GM23338 (cell line): ENCODE data around the gene PSMD14. TPM values are rescaled to one million over a fixed set of nuclear protein-coding genes. Genes with fewer than 3 reads are reported as not detected.

Experiments used
- ATAC-seq: fragments of 200-7000 bp; cut with Tn5 transposase; 3 replicates; pipeline ENCODE4 v1.9.1; 2020
- DNase-seq: peaks from one replicate; pipeline ENCODE4 v3.0.0-alpha.2; 2015; ENCODE audit warnings: low spot score
- H2AFZ ChIP-seq: fragments of 200-600 bp; sonication (generic); 2 replicates; pipeline ENCODE4 v1.8.0; 2016; ENCODE audit warnings: antibody characterized with exemption, mild to moderate bottlenecking, moderate library complexity
- H3F3A ChIP-seq: fragments of 200-600 bp; sonication (generic); replicated peaks from 2 replicates; pipeline ENCODE4 v1.8.0; 2017; ENCODE audit warnings: antibody characterized with exemption, mixed run types, low read depth
- H3K27ac ChIP-seq: fragments of 200-600 bp; sonication (generic); 2 replicates; pipeline ENCODE4 v1.6.1; 2016; ENCODE audit warnings: low read depth
- H3K27me3 ChIP-seq: fragments of 200-600 bp; sonication (generic); 2 replicates; pipeline ENCODE4 v1.8.0; 2016; ENCODE audit warnings: mild to moderate bottlenecking, mixed run types, moderate library complexity; ENCODE audit not compliant: insufficient read depth
- H3K36me3 ChIP-seq: fragments of 200-600 bp; sonication (generic); 2 replicates; pipeline ENCODE4 v1.8.0; 2016; ENCODE audit warnings: mild to moderate bottlenecking; ENCODE audit not compliant: insufficient read depth
- H3K4me1 ChIP-seq: fragments of 200-600 bp; sonication (generic); 2 replicates; pipeline ENCODE4 v1.8.0; 2016; ENCODE audit warnings: mild to moderate bottlenecking, moderate library complexity; ENCODE audit not compliant: insufficient read depth
- H3K4me2 ChIP-seq: fragments of 200-600 bp; sonication (generic); 2 replicates; pipeline ENCODE4 v1.7.1; 2017; ENCODE audit warnings: mixed run types
- H3K4me3 ChIP-seq: fragments of 200-600 bp; sonication (generic); 2 replicates; pipeline ENCODE4 v1.6.1; 2016; ENCODE audit warnings: mixed run types
- H3K79me2 ChIP-seq: fragments of 200-600 bp; sonication (generic); replicated peaks from 2 replicates; pipeline ENCODE4 v1.8.0; 2017; ENCODE audit warnings: mild to moderate bottlenecking; ENCODE audit not compliant: insufficient read depth
- H3K9me2 ChIP-seq: fragments of 200-600 bp; sonication (generic); 2 replicates; pipeline ENCODE4 v1.8.0; 2017; ENCODE audit not compliant: insufficient read depth
- H4K20me1 ChIP-seq: fragments of 200-600 bp; sonication (generic); replicated peaks from 2 replicates; pipeline ENCODE4 v1.8.0; 2017; ENCODE audit warnings: mild to moderate bottlenecking; ENCODE audit not compliant: insufficient read depth
- H3K27ac Mint-ChIP-seq: 2 replicates; pipeline ENCODE4 v1.8.0; 2020; ENCODE audit warnings: inconsistent platforms, mild to moderate bottlenecking, moderate library complexity, mixed read lengths
- H3K27me3 Mint-ChIP-seq: 3 replicates; pipeline ENCODE4 v1.8.0; 2022; ENCODE audit warnings: low read depth, mild to moderate bottlenecking, moderate library complexity, mixed read lengths, inconsistent platforms; ENCODE audit not compliant: insufficient read depth, poor library complexity
- H3K36me3 Mint-ChIP-seq: 3 replicates; pipeline ENCODE4 v1.8.0; 2021; ENCODE audit warnings: low read depth, mild to moderate bottlenecking, inconsistent platforms, moderate library complexity, mixed read lengths
- H3K4me1 Mint-ChIP-seq: 3 replicates; pipeline ENCODE4 v1.8.0; 2020; ENCODE audit warnings: mild to moderate bottlenecking, inconsistent platforms, mixed read lengths
- H3K4me3 Mint-ChIP-seq: 3 replicates; pipeline ENCODE4 v1.8.0; 2021; ENCODE audit warnings: moderate library complexity, mild to moderate bottlenecking, inconsistent platforms, mixed read lengths
- H3K9me3 Mint-ChIP-seq: 3 replicates; pipeline ENCODE4 v1.8.0; 2020; ENCODE audit warnings: moderate library complexity, mild to moderate bottlenecking, inconsistent platforms, mixed read lengths
- CTCF ChIP-seq, 2 experiments: fragments of 200-600 bp in 1 of 2; sonication (generic) in 1 of 2; conservative IDR thresholded peaks; 2 replicates each; pipeline versions ENCODE4 v1.5.1 to v1.6.1; 2016 to 2017; ENCODE audit warnings: antibody characterized with exemption in 2 of 2, low read depth in 2 of 2, mild to moderate bottlenecking in 2 of 2, moderate library complexity in 1 of 2
- EZH2 ChIP-seq: fragments of 200-600 bp; sonication (generic); IDR thresholded peaks from one replicate; pipeline ENCODE4 v1.8.0; 2017; ENCODE audit warnings: antibody characterized with exemption, mild to moderate bottlenecking, low read depth; ENCODE audit not compliant: unreplicated experiment
- EZH2phosphoT487 ChIP-seq: fragments of 200-600 bp; sonication (generic); IDR thresholded peaks from one replicate; pipeline ENCODE4 v1.8.1; 2018; ENCODE audit warnings: antibody characterized with exemption; ENCODE audit not compliant: unreplicated experiment
- NANOG ChIP-seq: IDR thresholded peaks from 2 replicates; pipeline ENCODE4 v1.6.1; 2016; ENCODE audit warnings: antibody characterized with exemption, borderline replicate concordance
- REST ChIP-seq: IDR thresholded peaks from one replicate; pipeline ENCODE4 v1.6.1; 2018; ENCODE audit warnings: antibody characterized with exemption; ENCODE audit not compliant: unreplicated experiment
- ZNF114 ChIP-seq: fragments of 250-450 bp; sonication (Bioruptor Pico); IDR thresholded peaks from 2 replicates; pipeline ENCODE4 v1.5.0; 2020; ENCODE audit warnings: mild to moderate bottlenecking, moderate library complexity
- ZNF331 ChIP-seq: fragments of 250-450 bp; sonication (Bioruptor Pico); IDR thresholded peaks from 2 replicates; pipeline ENCODE4 v1.5.0; 2020; ENCODE audit warnings: low read depth, mild to moderate bottlenecking, moderate library complexity
- ZNF462 ChIP-seq: fragments of 250-450 bp; sonication (Bioruptor Pico); IDR thresholded peaks from 2 replicates; pipeline ENCODE4 v1.5.0; 2020; ENCODE audit warnings: mild to moderate bottlenecking, moderate library complexity
- polyA plus RNA-seq: library from polyadenylated mRNA; unstranded; fragments of >200 nt; fragmentation: Nextera tagmentation; extraction: Ambion mirVana; gene quantifications from 2 replicates; pipeline ENCODE4 v1.2.1, GENCODE V29; 2016
- total RNA-seq: library from RNA; depleted of rRNA; stranded (reverse); fragments of >200 nt; shearing (Covaris generic); gene quantifications from 2 replicates; pipeline ENCODE4 v1.2.3, GENCODE V29; 2014

The PSMD14 gene
- total and polyA plus RNA-seq, 2 experiments from 2014 or later = 92.2 to 123 TPM

DNA sequence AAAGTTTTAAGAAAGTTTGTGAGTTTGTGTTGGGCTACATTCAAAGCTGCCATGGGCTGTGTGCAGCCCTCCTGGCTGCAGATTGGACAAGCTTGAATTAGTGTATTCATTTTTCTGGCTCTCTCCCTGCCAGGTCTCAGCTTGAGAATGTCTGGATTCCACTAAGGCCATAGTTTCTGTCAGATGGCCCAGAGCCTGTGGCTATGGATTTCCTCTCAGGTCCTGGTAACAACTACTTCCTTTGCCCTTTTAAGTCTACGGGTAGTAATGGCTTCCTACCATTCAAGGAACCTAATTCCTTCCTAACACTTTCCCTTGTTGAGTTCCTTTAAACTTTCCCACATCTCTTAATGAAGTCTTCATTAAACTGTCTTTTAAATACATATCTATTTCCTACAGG is 24.3 kb upstream of the PSMD14 start (continued):
- TF ChIP-seq ZNF462 = no peak

- H3K27me3 Mint-ChIP-seq = no peaks in the 10 kb centered on the region
- H3K4me1 ChIP-seq = peaks cover 7% of the 10 kb centered on the region
- ATAC-seq (no peak), DNase-seq (no peak)
- H3K4me1 Mint-ChIP-seq = peaks cover 6% of the 10 kb centered on the region; the same call in 2 of the 3 replicates
- H3K27ac ChIP-seq = no peak overlapping the region
- no peak overlapping the region for H2AFZ ChIP-seq
- H4K20me1 ChIP-seq = no peaks in the 10 kb centered on the region
- H3K27me3 ChIP-seq = no peaks in the 10 kb centered on the region
- H3K27ac Mint-ChIP-seq = no peak overlapping the region
- H3K4me2 ChIP-seq = no peak overlapping the region
- no peaks in the 10 kb centered on the region for H3K36me3 ChIP-seq
- H3K4me3 Mint-ChIP-seq = no peak overlapping the region
- H3K9me2 ChIP-seq = no peaks in the 10 kb centered on the region; the same call in 1 of the 2 replicates
- peaks cover 4% of the 10 kb centered on the region for H3F3A ChIP-seq
- peaks cover 4% of the 10 kb centered on the region; the same call in 2 of the 3 replicates for H3K9me3 Mint-ChIP-seq
- no peak overlapping the region for H3K4me3 ChIP-seq
- peaks cover 2% of the 10 kb centered on the region for H3K79me2 ChIP-seq
- H3K36me3 Mint-ChIP-seq = no peaks in the 10 kb centered on the region; the same call in 2 of the 3 replicates
- TF ChIP-seq ZNF331 (CRISPR knock-in tag) (no peak), EZH2 (no peak), REST (no peak), CTCF (conservative IDR thresholded peaks at IDR 0.05; ENCODE audit: low read depth in 2 of 2) (no peak), ZNF114 (CRISPR knock-in tag) (no peak), EZH2phosphoT487 (no peak), NANOG (no peak)
Measured at GRCh38 chr2:161303535-161304050, 4.6 kb upstream of the PSMD14 start.
